Prostate gland (tissue), 2 donors: ENCODE measurements around the gene SLC25A26. TPM values are rescaled to one million over a fixed set of nuclear protein-coding genes. Genes with fewer than 3 reads are reported as not detected.

Experiments
- DNase-seq: peaks from one replicate; pipeline ENCODE4 v3.0.0-alpha.2; 2019; ENCODE audit warnings: low spot score
- H3K27ac ChIP-seq, 2 donors: fragments of 200-600 bp; sonication (generic); 2 replicates each; pipeline ENCODE4 v1.5.1; 2017 to 2019
- H3K27me3 ChIP-seq: fragments of 200-600 bp; sonication (generic); replicated peaks from 2 replicates; pipeline ENCODE4 v1.5.1; 2019; ENCODE audit not compliant: insufficient read depth
- H3K36me3 ChIP-seq, 2 donors: fragments of 200-600 bp; sonication (generic); 1 replicate in 1 of 2; 2 replicates in 1 of 2; pipeline versions ENCODE4 v1.5.1 to v1.8.1; 2017 to 2019
- H3K4me1 ChIP-seq: fragments of 200-600 bp; sonication (generic); replicated peaks from 2 replicates; pipeline ENCODE4 v1.5.1; 2019
- H3K4me3 ChIP-seq, 2 donors: fragments of 200-600 bp; sonication (generic); 2 replicates each; pipeline ENCODE4 v1.5.1; 2017 to 2019
- H3K9me3 ChIP-seq: fragments of 200-600 bp; sonication (generic); 2 replicates; pipeline ENCODE4 v1.5.1; 2017
- POLR2A ChIP-seq: fragments of 450-650 bp; IDR thresholded peaks from one replicate; pipeline ENCODE4 v1.6.1; 2016; ENCODE audit warnings: antibody characterized with exemption, mild to moderate bottlenecking
- POLR2AphosphoS5 ChIP-seq: sonication (generic); formaldehyde crosslinking; IDR thresholded peaks from one replicate; pipeline ENCODE4 v1.6.1; 2017; ENCODE audit warnings: antibody characterized with exemption
- WGBS: methylation state at CpG from one replicate; pipeline ENCODE4 v1.1.5; 2018; 5-methylcytosine and 5-hydroxymethylcytosine counted together
- intact Hi-C: fragments of 100-400 bp; cut with DNase I; formaldehyde crosslinking; loops from one replicate; pipeline ENCODE4 v1.14.2; 2022
- total RNA-seq, 2 donors: library from RNA; depleted of rRNA; stranded (reverse); fragments of >200 nt; gene quantifications; one replicate each; pipeline ENCODE4 v1.1.0, GENCODE V29; 2016
- TF ChIP-seq, protein P1 (sequence below), 4 experiments: fragments of 200-600 bp in 2 of 4; fragments of 450-650 bp in 2 of 4; sonication (generic) in 2 of 4; IDR thresholded peaks; 1 replicate in 3 of 4; 2 replicates in 1 of 4; pipeline ENCODE4 v1.5.1; 2016 to 2019; ENCODE audit warnings: antibody characterized with exemption in 4 of 4, mild to moderate bottlenecking in 2 of 4, moderate library complexity in 2 of 4

SLC25A26 gene
- total RNA-seq, 2 donors from 2014 or later: 24.4 to 32.3 TPM

GRCh38 chr3:66401157-66401550 lies 180.4 kb downstream of the SLC25A26 start:
- intact Hi-C loops: no loop called here
- no peak overlapping the region for H3K4me3 ChIP-seq
- H3K4me1 ChIP-seq: peaks cover 23% of the 10 kb centered on the region

DNA sequence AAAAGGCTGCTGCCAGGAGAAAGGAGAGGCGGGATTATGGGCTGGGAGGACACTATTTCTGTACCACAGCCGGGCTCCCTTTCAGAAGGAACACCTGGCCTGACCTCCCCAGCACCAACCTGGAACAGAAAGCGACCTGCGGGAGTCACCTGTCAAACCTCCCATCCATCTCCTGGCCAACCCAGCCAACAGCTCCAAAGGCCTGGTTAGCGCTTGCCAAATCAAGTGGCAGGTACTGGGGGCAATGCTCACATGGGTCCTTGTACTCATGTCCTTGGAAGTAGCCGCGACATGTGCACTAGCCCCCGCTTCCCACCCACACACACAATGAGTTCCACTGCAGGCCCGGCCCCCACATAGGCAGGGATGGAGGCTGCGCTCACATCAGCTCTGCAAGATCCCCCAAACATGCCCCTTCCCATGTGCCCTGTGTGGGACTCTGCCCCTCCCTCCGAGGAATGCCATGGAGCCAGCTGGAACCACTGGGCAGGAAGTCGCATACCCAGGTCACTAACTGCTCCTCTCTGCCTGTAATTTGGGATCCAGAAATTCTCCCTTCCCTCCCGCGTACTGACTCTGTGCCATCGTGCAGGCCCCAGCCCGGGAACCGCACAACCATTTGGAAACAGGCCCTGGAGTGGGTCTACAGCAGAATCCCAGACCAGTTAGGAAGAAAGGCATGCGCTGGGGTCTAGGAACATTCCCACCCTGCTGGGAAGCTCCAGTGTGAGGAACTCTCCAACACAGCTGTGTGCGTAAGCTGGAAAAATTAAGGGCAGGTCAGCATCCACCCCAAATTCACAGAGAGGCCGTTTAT lies 181.1 kb downstream of the SLC25A26 start:
- 66% methylated on average over 20 of the region's 20 CpGs for WGBS
- no peak for DNase-seq
- Histone ChIP-seq H3K9me3 (no peaks in the 10 kb centered on the region), H3K4me1 (peaks cover 23% of the 10 kb centered on the region), H3K27me3 (no peaks in the 10 kb centered on the region), H3K27ac (peak overlapping the region; percentile 13 to 62), H3K4me3 (no peak overlapping the region), H3K36me3 (peaks cover 0 to 10% of the 10 kb centered on the region in 2 donors)
- intact Hi-C loops: no loop called here
- TF ChIP-seq, protein P1, sequence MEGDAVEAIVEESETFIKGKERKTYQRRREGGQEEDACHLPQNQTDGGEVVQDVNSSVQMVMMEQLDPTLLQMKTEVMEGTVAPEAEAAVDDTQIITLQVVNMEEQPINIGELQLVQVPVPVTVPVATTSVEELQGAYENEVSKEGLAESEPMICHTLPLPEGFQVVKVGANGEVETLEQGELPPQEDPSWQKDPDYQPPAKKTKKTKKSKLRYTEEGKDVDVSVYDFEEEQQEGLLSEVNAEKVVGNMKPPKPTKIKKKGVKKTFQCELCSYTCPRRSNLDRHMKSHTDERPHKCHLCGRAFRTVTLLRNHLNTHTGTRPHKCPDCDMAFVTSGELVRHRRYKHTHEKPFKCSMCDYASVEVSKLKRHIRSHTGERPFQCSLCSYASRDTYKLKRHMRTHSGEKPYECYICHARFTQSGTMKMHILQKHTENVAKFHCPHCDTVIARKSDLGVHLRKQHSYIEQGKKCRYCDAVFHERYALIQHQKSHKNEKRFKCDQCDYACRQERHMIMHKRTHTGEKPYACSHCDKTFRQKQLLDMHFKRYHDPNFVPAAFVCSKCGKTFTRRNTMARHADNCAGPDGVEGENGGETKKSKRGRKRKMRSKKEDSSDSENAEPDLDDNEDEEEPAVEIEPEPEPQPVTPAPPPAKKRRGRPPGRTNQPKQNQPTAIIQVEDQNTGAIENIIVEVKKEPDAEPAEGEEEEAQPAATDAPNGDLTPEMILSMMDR (IDR thresholded peaks at IDR 0.05): no peak
- no peak for TF ChIP-seq POLR2A
- TF ChIP-seq POLR2AphosphoS5: no peak

More at GRCh38 chr3:66401157-66401550, 180.4 kb downstream of the SLC25A26 start:
- Histone ChIP-seq H3K27ac (peak overlapping the region in 1 of 2 donors; percentile 62), H3K27me3 (no peaks in the 10 kb centered on the region), H3K9me3 (no peaks in the 10 kb centered on the region), H3K36me3 (peaks cover 3 to 15% of the 10 kb centered on the region in 2 donors)
- 35% methylated on average over 10 of the region's 10 CpGs for WGBS
- no peak for DNase-seq
- no peak for TF ChIP-seq POLR2A
- TF ChIP-seq POLR2AphosphoS5: no peak
- TF ChIP-seq, protein P1 (IDR thresholded peaks at IDR 0.05): no peak

- WGBS: 74% methylated on average over 13 of the region's 13 CpGs
- Histone ChIP-seq H3K27me3 (no peaks in the 10 kb centered on the region), H3K9me3 (no peaks in the 10 kb centered on the region), H3K27ac (peak overlapping the region; percentile 13 to 62), H3K4me1 (peaks cover 23% of the 10 kb centered on the region), H3K36me3 (peaks cover 0 to 10% of the 10 kb centered on the region in 2 donors), H3K4me3 (no peak overlapping the region)
- DNase-seq: peak; percentile 41
- TF ChIP-seq, protein P1 (IDR thresholded peaks at IDR 0.05): no peak
- TF ChIP-seq POLR2AphosphoS5: no peak
- TF ChIP-seq POLR2A: no peak
- intact Hi-C loops: no loop called here
Observed at GRCh38 chr3:66402596-66403290, 181.9 kb downstream of the SLC25A26 start.

DNA sequence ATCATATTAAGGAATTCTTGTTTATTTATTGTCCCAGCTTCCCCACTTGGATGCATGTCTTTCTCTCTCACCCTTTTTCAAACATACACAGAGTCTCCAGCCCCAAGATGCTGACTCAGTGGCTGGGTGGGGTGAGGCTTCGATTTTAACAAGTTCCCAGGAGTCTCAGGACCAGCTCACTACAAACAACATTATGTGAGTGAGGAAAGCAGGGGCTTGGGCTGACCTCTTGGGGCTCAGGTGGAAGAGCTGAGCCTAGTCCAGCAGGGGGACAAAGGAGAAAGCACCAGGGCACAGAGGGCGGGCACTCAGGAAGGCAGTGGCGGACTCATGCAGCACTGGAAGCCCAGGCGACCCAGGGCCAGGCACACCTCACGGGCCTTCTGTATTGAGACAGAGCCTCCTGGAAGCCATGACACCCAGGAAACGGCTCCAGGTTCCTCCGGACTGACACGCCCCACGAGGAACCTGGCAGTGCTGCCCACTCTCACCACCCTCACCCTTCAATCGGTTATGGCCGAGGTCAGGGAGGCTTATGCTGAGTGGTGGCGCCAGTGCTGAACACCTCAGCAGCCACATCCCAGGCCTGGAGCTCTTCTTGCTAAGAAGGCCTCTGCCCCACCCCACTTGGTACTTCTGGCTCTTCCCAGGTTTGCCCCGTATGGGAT lies 182.7 kb downstream of the SLC25A26 start:
- intact Hi-C loops: no loop called here
- Histone ChIP-seq H3K4me3 (no peak overlapping the region), H3K36me3 (peaks cover 0 to 10% of the 10 kb centered on the region in 2 donors), H3K4me1 (peaks cover 26% of the 10 kb centered on the region), H3K9me3 (no peaks in the 10 kb centered on the region), H3K27me3 (no peaks in the 10 kb centered on the region), H3K27ac (peak overlapping the region in 1 of 2 donors; percentile 62)
- WGBS: 76% methylated on average over 13 of the region's 13 CpGs
- DNase-seq: no peak
- TF ChIP-seq POLR2A (no peak), POLR2AphosphoS5 (no peak)
- TF ChIP-seq, protein P1 (IDR thresholded peaks at IDR 0.05): no peak
